Neural crest cell (in vitro differentiated cells): ENCODE data around the gene RFX8. TPM values are rescaled to one million over a fixed set of nuclear protein-coding genes. Genes with fewer than 3 reads are reported as not detected.
"Not testable (repeated sequence)": the region's sequence is repeated elsewhere in the genome, so short reads cannot be mapped to it uniquely, and the experiment has no call there.

Experiments used
- DNase-seq: peaks from one replicate; pipeline ENCODE4 v3.0.0; 2021; ENCODE audit warnings: low read depth, mixed read lengths, low spot score
- H3K27ac Mint-ChIP-seq: one replicate; pipeline ENCODE4 v1.8.0; 2021; ENCODE audit warnings: mild to moderate bottlenecking, mixed read lengths; ENCODE audit not compliant: unreplicated experiment
- H3K27me3 Mint-ChIP-seq: 2 replicates; pipeline ENCODE4 v1.8.0; 2021; ENCODE audit warnings: low read depth, mild to moderate bottlenecking, mixed read lengths
- H3K36me3 Mint-ChIP-seq: 2 replicates; pipeline ENCODE4 v1.8.0; 2021; ENCODE audit warnings: low read depth, mild to moderate bottlenecking, mixed read lengths
- H3K4me1 Mint-ChIP-seq: 2 replicates; pipeline ENCODE4 v1.8.0; 2021; ENCODE audit warnings: mixed read lengths
- H3K4me3 Mint-ChIP-seq: one replicate; pipeline ENCODE4 v1.8.0; 2021; ENCODE audit warnings: mild to moderate bottlenecking, mixed read lengths
- H3K9me3 Mint-ChIP-seq: 2 replicates; pipeline ENCODE4 v1.8.0; 2021; ENCODE audit warnings: mixed read lengths
- CTCF ChIP-seq: fragments of 200-600 bp; sonication (generic); conservative IDR thresholded peaks from 2 replicates; pipeline ENCODE4 v1.5.0; 2021; ENCODE audit warnings: antibody characterized with exemption, mild to moderate bottlenecking
- total RNA-seq: library from RNA; stranded (reverse); gene quantifications from 2 replicates; pipeline ENCODE4 v1.2.1, GENCODE V29; 2021

RFX8 gene
- total RNA-seq, 1 donor from 2014 or later = 0.44 TPM

DNA sequence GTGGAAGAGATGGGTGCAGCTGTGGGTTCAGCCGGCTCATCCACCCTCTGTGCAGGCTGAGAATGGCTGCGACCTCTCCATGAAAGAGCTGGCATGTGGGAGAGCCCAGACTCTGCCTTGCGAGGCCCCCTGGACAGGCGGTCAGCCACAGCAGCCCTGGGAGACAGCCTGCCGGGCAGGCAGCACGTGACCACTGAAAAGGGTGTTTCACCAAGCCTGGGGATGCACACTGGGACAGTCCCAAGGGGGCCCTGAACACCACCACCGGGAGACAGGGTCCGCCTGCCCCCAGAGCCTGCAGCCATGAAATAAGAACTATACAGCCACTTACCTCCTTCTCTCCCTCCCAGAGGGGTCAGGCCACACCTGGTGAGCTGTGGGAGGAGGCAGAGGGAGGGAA, 11.5 kb downstream of the RFX8 start:
- TF ChIP-seq CTCF = no peak
- H3K4me1 Mint-ChIP-seq = no peaks in the 10 kb centered on the region
- no peaks in the 10 kb centered on the region for H3K27me3 Mint-ChIP-seq
- no peak for DNase-seq
- H3K36me3 Mint-ChIP-seq = no peaks in the 10 kb centered on the region
- H3K27ac Mint-ChIP-seq = no peak overlapping the region
- H3K9me3 Mint-ChIP-seq = no peaks in the 10 kb centered on the region
- no peak overlapping the region for H3K4me3 Mint-ChIP-seq

DNA sequence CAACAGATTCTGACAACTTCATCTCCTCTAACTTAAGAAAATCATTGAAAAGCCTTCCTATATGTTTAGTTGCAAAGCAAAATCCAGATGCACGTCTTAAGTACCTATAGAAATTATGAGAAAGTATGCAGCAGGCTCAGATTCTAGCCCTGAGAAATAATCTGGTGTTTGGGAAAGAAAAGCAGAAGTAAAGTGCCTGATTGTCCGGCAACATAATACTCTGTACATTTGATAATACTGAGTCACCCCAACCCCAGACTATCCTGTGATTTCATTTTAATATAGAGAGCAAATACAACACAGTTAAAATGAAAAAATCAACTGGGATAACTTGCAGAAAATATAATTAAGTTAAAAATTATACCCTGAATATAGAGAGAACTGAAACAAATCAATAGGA, 13.5 kb downstream of the RFX8 start:
- Mint-ChIP-seq H3K27ac (no peak overlapping the region), H3K4me3 (no peak overlapping the region), H3K27me3 (no peaks in the 10 kb centered on the region), H3K9me3 (no peaks in the 10 kb centered on the region), H3K4me1 (no peaks in the 10 kb centered on the region), H3K36me3 (no peaks in the 10 kb centered on the region)
- no peak for DNase-seq
- no peak for TF ChIP-seq CTCF

DNA sequence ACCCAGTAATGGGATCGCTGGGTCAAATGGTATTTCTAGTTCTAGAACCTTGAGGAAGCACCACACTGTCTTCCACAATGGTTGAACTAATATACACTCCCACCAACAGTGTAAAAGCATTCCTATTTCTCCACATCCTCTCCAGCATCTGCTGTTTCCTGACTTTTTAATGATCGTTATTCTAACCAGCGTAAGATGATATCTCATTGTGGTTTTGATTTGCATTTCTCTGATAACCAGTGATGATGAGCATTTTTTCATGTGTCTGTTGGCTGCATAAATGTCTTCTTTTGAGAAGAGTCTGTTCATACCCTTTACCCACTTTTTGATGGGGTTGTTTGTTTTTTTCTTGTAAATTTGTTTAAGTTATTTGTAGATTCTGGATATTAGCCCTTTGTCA, 20.5 kb downstream of the RFX8 start:
- not testable (repeated sequence) for DNase-seq, H3K4me3 Mint-ChIP-seq, H3K4me1 Mint-ChIP-seq, H3K27me3 Mint-ChIP-seq, H3K36me3 Mint-ChIP-seq, H3K27ac Mint-ChIP-seq
- H3K9me3 Mint-ChIP-seq = peaks cover 12% of the 10 kb centered on the region

DNA sequence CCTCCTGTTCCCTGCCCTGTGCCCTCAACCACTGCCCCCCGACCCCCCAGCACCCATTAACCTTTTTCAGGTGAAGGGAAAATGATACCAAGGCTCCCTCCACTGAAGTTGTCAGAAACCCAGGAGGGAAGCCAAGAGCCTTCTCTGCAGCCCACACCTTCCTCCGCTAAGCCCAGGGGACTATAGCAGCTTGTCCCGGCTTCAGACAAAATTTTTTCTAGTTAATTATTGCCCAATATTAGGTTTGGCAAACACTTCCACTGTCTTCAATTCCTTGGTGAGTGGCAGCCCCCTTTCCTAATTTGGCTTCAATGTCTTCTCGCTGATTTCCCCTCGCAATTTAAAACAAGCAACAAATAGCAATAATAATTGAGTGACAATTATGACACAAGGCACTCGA, 23.9 kb downstream of the RFX8 start:
- no peaks in the 10 kb centered on the region for H3K36me3 Mint-ChIP-seq
- no peaks in the 10 kb centered on the region for H3K27me3 Mint-ChIP-seq

DNA sequence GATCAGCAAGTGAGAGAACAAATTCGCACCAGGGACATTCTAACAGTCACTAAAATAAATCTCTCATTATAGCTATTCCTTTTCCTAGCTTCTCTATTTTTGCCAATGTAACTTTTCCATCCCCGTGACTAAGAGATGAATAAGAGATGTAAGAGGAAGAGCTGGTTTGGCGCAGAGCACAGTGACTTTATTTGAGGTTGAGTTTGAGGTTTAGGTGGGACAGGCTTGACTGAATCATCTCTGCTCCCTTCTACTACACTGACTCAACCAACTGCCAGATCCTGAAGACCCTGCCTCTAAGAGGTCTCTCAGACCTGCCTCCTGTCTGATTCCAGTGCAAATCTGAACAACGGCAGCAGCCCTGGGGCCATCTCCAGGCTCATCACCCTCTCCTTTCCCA, 28.0 kb downstream of the RFX8 start:
- no peaks in the 10 kb centered on the region for H3K36me3 Mint-ChIP-seq
- no peak for DNase-seq
- no peak overlapping the region for H3K27ac Mint-ChIP-seq
- H3K27me3 Mint-ChIP-seq = no peaks in the 10 kb centered on the region
- H3K4me3 Mint-ChIP-seq = no peak overlapping the region
- no peak for TF ChIP-seq CTCF
- H3K4me1 Mint-ChIP-seq = no peaks in the 10 kb centered on the region
- peaks cover 5% of the 10 kb centered on the region for H3K9me3 Mint-ChIP-seq

More for the DNA sequence above, 23.9 kb downstream of the RFX8 start:
- no peak overlapping the region for H3K27ac Mint-ChIP-seq
- no peak overlapping the region for H3K4me3 Mint-ChIP-seq
- peaks cover 11% of the 10 kb centered on the region for H3K9me3 Mint-ChIP-seq
- no peak for DNase-seq
- H3K4me1 Mint-ChIP-seq = no peaks in the 10 kb centered on the region
- no peak for TF ChIP-seq CTCF

GRCh38 chr2:101442667-101443061, 32.2 kb downstream of the RFX8 start:
- no peak for TF ChIP-seq CTCF
- Mint-ChIP-seq H3K4me1 (no peaks in the 10 kb centered on the region), H3K9me3 (no peaks in the 10 kb centered on the region), H3K27me3 (no peaks in the 10 kb centered on the region), H3K36me3 (no peaks in the 10 kb centered on the region), H3K4me3 (no peak overlapping the region), H3K27ac (peak overlapping the region; percentile 72)
- DNase-seq = no peak
